NCI-H510A (cell line): ENCODE data around the gene MATN3.
"Not testable (repeated sequence)": the region's sequence is repeated elsewhere in the genome, so short reads cannot be mapped to it uniquely, and the experiment has no call there.

ENCODE experiments used
- DNase-seq: peaks from one replicate; lab custom pipeline; 2025; lab: John Stamatoyannopoulos, UW

Gene MATN3

GRCh38 chr2:20012282-20013125, at the start of gene MATN3:
Gene MATN3 (minus strand): TSS chr2:20012668. CDS start chr2:20012631, 37 bp downstream.
- DNase-seq, result no peak

GRCh38 chr2:20061940-20062339, 49.5 kb upstream of the MATN3 start:
- no peak for DNase-seq

- DNase-seq, result no peak
Observed at GRCh38 chr2:20061476-20061875, 49.0 kb upstream of the MATN3 start.

- no peak for DNase-seq
Observed at GRCh38 chr2:20060106-20060505, 47.6 kb upstream of the MATN3 start.

- DNase-seq, result no peak
Observed at GRCh38 chr2:20057268-20057667, 44.8 kb upstream of the MATN3 start.

- no peak for DNase-seq
Observed at GRCh38 chr2:20054931-20055330, 42.5 kb upstream of the MATN3 start.

GRCh38 chr2:20054119-20054518, 41.7 kb upstream of the MATN3 start:
- no peak for DNase-seq

GRCh38 chr2:20052861-20053281, 40.4 kb upstream of the MATN3 start:
- peak; percentile 52 for DNase-seq

- no peak for DNase-seq
Observed at GRCh38 chr2:20052229-20052851, 39.9 kb upstream of the MATN3 start.

- DNase-seq, result peak; percentile 98
Observed at GRCh38 chr2:20051532-20052228, 39.2 kb upstream of the MATN3 start, which contains the start of gene LAPTM4A. Gene LAPTM4A (minus strand): TSS chr2:20051628. CDS start chr2:20051520, 108 bp downstream.

- DNase-seq, result peak; percentile 52
Observed at GRCh38 chr2:20050646-20051531, 38.4 kb upstream of the MATN3 start.

GRCh38 chr2:20050104-20050645, 37.7 kb upstream of the MATN3 start:
- DNase-seq, result peak; percentile 32

- no peak for DNase-seq
Observed at GRCh38 chr2:20049637-20050036, 37.2 kb upstream of the MATN3 start.

- no peak for DNase-seq
Observed at GRCh38 chr2:20048488-20049448, 36.3 kb upstream of the MATN3 start.

GRCh38 chr2:20045712-20046292, 33.3 kb upstream of the MATN3 start:
- DNase-seq, result not testable (repeated sequence)

GRCh38 chr2:20044778-20045177, 32.3 kb upstream of the MATN3 start:
- no peak for DNase-seq

- DNase-seq, result no peak
Observed at GRCh38 chr2:20042531-20042930, 30.1 kb upstream of the MATN3 start.

GRCh38 chr2:20040489-20041172, 28.2 kb upstream of the MATN3 start:
- DNase-seq, result no peak

GRCh38 chr2:20037660-20038059, 25.2 kb upstream of the MATN3 start:
- no peak for DNase-seq
